ENCODE measurements around the gene CXCL17. TPM values are rescaled to one million over a fixed set of nuclear protein-coding genes. Genes with fewer than 3 reads are reported as not detected.

CXCL17 gene
- polyA plus RNA-seq, 3 donors = 0.11 TPM; not detected in 2

Other genes starting within 250 kb of the CXCL17 start
- 10 to 100 TPM; 23.8 to 30.5 (median 29.2) TPM for gene DEDD2, start 225.3 kb downstream of the CXCL17 start, polyA plus RNA-seq (ENCODE audit: insufficient read length in 3 of 3)
- 1 to 10 TPM; 7.6 to 9.2 (median 9.0) TPM for gene ZNF526, start 222.6 kb downstream of the CXCL17 start, polyA plus RNA-seq (ENCODE audit: insufficient read length in 3 of 3)
- 10 to 100 TPM; 63.5 to 80.8 (median 74.0) TPM for gene GSK3A, start 200.3 kb downstream of the CXCL17 start, polyA plus RNA-seq (ENCODE audit: insufficient read length in 3 of 3)
- 10 to 100 TPM; 65.2 to 78.9 (median 74.2) TPM for gene ERF, start 187.8 kb downstream of the CXCL17 start, polyA plus RNA-seq (ENCODE audit: insufficient read length in 3 of 3)
- 10 to 100 TPM; 44.2 to 67.5 (median 62.6) TPM for gene CIC, start 173.7 kb downstream of the CXCL17 start, polyA plus RNA-seq (ENCODE audit: insufficient read length in 3 of 3)
- 1 to 10 TPM; 1.3 to 2.7 (median 1.4) TPM for gene PRR19, start 140.8 kb downstream of the CXCL17 start, polyA plus RNA-seq (ENCODE audit: insufficient read length in 3 of 3)
- 100 to 1,000 TPM in 1 of 3 donors, 10 to 100 TPM in 2; 71.2 to 104 (median 73.1) TPM for gene PAFAH1B3, start 140.3 kb downstream of the CXCL17 start, polyA plus RNA-seq (ENCODE audit: insufficient read length in 3 of 3)
- gene TMEM145, start 129.6 kb downstream of the CXCL17 start, polyA plus RNA-seq (ENCODE audit: insufficient read length in 3 of 3) = 1 to 10 TPM in 1 of 3 donors, under 1 TPM in 2; 0.72 to 1.2 (median 0.90) TPM
- gene MEGF8, start 117.3 kb downstream of the CXCL17 start, polyA plus RNA-seq (ENCODE audit: insufficient read length in 3 of 3) = 10 to 100 TPM; 36.5 to 49.2 (median 47.5) TPM
- gene CNFN, start 52.6 kb downstream of the CXCL17 start, polyA plus RNA-seq (ENCODE audit: insufficient read length in 3 of 3) = 1 to 10 TPM; 1.3 to 1.6 (median 1.5) TPM
- 10 to 100 TPM in 2 of 3 donors, 1 to 10 TPM in 1; 9.7 to 14.0 (median 11.0) TPM for gene LIPE, start 15.6 kb downstream of the CXCL17 start, polyA plus RNA-seq (ENCODE audit: insufficient read length in 3 of 3)
- 10 to 100 TPM in 2 of 3 donors, 1 to 10 TPM in 1; 9.7 to 18.9 (median 13.4) TPM for gene CEACAM1, start 85.5 kb upstream of the CXCL17 start, polyA plus RNA-seq (ENCODE audit: insufficient read length in 3 of 3)
- under 1 TPM; 0.20 to 0.32 (median 0.26) TPM for gene CEACAM8, start 152.0 kb upstream of the CXCL17 start, polyA plus RNA-seq (ENCODE audit: insufficient read length in 3 of 3)